B cell (primary cell): ENCODE measurements around the gene FLRT1. TPM values are rescaled to one million over a fixed set of nuclear protein-coding genes. Genes with fewer than 3 reads are reported as not detected.

Source experiments
- ATAC-seq: fragments of 200-7000 bp; cut with Tn5 transposase; one replicate; pipeline ENCODE4 v1.10.0; 2021; ENCODE audit warnings: low read depth, mild to moderate bottlenecking, moderate number of reproducible peaks, moderate library complexity
- CTCF ChIA-PET: fragments of 350-600 bp; sonication (Branson Sonifier 250); formaldehyde crosslinking; loops from one replicate; lab custom pipeline; 2021; ENCODE audit warnings: antibody characterized with exemption, inconsistent platforms; lab: Charles Lee
- POLR2A ChIA-PET: fragments of 350-600 bp; sonication (Branson Sonifier 250); formaldehyde crosslinking; loops from one replicate; lab custom pipeline; 2021; ENCODE audit warnings: antibody characterized with exemption; lab: Charles Lee
- DNase-seq: peaks from one replicate; pipeline ENCODE4 v3.0.0; 2013
- H2AFZ ChIP-seq: 2 replicates; pipeline ENCODE4 v1.6.1; 2012; ENCODE audit warnings: mild to moderate bottlenecking, low read depth, low read length; ENCODE audit not compliant: insufficient read depth, poor library complexity, severe bottlenecking
- H3K27ac ChIP-seq, 2 donors: 1 replicate in 1 of 2; 2 replicates in 1 of 2; pipeline ENCODE4 v1.5.1; 2012 to 2013; ENCODE audit warnings: low read length in 2 of 2, mild to moderate bottlenecking in 2 of 2, moderate library complexity in 1 of 2
- H3K27me3 ChIP-seq, 4 experiments: fragments of 200-600 bp in 1 of 4; sonication (generic) in 1 of 4; replicated peaks in 1 of 4; 1 replicate in 2 of 4; 2 replicates in 2 of 4; pipeline versions ENCODE4 v1.6.1 to v1.7.0; 2013 to 2016; ENCODE audit warnings: low read length in 3 of 4, mild to moderate bottlenecking in 2 of 4, mixed read lengths in 1 of 4, moderate library complexity in 1 of 4; ENCODE audit not compliant: insufficient read depth in 4 of 4, control insufficient read depth in 3 of 4; ENCODE audit errors: control extremely low read depth in 1 of 4
- H3K36me3 ChIP-seq, 2 experiments: replicated peaks in 1 of 2; 1 replicate in 1 of 2; 2 replicates in 1 of 2; pipeline versions ENCODE4 v1.6.1 to v1.7.1; 2013; ENCODE audit warnings: low read length in 1 of 2; ENCODE audit not compliant: insufficient read depth in 2 of 2, control insufficient read depth in 1 of 2; ENCODE audit errors: control extremely low read depth in 1 of 2, extremely low read depth in 1 of 2
- H3K4me1 ChIP-seq, 2 donors: fragments of 200-600 bp in 1 of 2; sonication (generic) in 1 of 2; 1 replicate in 1 of 2; 2 replicates in 1 of 2; pipeline versions ENCODE4 v1.5.1 to v1.6.1; 2013 to 2017; ENCODE audit warnings: low read length in 2 of 2; ENCODE audit not compliant: control insufficient read depth in 2 of 2, insufficient read depth in 2 of 2
- H3K4me2 ChIP-seq: replicated peaks from 2 replicates; pipeline ENCODE3; 2012; ENCODE audit warnings: mild to moderate bottlenecking, low read depth, low read length; ENCODE audit not compliant: poor library complexity, severe bottlenecking
- H3K4me3 ChIP-seq, 5 experiments: fragments of 200-600 bp in 1 of 5; sonication (generic) in 1 of 5; 1 replicate in 3 of 5; 2 replicates in 2 of 5; pipeline versions ENCODE4 v1.5.1 to v1.7.0; 2011 to 2016; ENCODE audit warnings: low read length in 4 of 5, mild to moderate bottlenecking in 4 of 5, low read depth in 2 of 5, control low read depth in 1 of 5, moderate library complexity in 1 of 5; ENCODE audit not compliant: insufficient read depth in 1 of 5; ENCODE audit errors: control extremely low read depth in 1 of 5, extremely low read depth in 1 of 5
- H3K79me2 ChIP-seq: fragments of 200-600 bp; sonication (generic); one replicate; pipeline ENCODE4 v1.6.0; 2016; ENCODE audit warnings: low read length; ENCODE audit not compliant: control insufficient read depth, insufficient read depth
- H3K9ac ChIP-seq: fragments of 200-600 bp; sonication (generic); 2 replicates; pipeline ENCODE4 v1.6.1; 2017; ENCODE audit warnings: mild to moderate bottlenecking, low read length, moderate library complexity
- H3K9me3 ChIP-seq, 3 donors: one replicate each; pipeline versions ENCODE4 v1.6.1 to v1.7.1; 2013; ENCODE audit warnings: low read length in 2 of 3; ENCODE audit not compliant: control insufficient read depth in 2 of 3, insufficient read depth in 1 of 3; ENCODE audit errors: control extremely low read depth in 1 of 3
- H4K20me1 ChIP-seq: 2 replicates; pipeline ENCODE4 v1.6.0; 2012; ENCODE audit warnings: mild to moderate bottlenecking, low read length; ENCODE audit not compliant: insufficient read depth, control insufficient read depth, poor library complexity, severe bottlenecking
- H3K27ac Mint-ChIP-seq: one replicate; pipeline ENCODE4 v1.8.0; 2021; ENCODE audit warnings: mixed read lengths
- H3K27me3 Mint-ChIP-seq: one replicate; pipeline ENCODE4 v1.8.0; 2021; ENCODE audit warnings: mixed read lengths
- H3K4me1 Mint-ChIP-seq: one replicate; pipeline ENCODE4 v1.8.0; 2021; ENCODE audit warnings: mixed read lengths
- H3K4me3 Mint-ChIP-seq: one replicate; pipeline ENCODE4 v1.8.0; 2021; ENCODE audit warnings: mixed read lengths
- H3K9me3 Mint-ChIP-seq: one replicate; pipeline ENCODE4 v1.8.0; 2022; ENCODE audit warnings: mixed read lengths; ENCODE audit not compliant: insufficient read depth
- CTCF ChIP-seq: fragments of 200-600 bp; IDR thresholded peaks from one replicate; pipeline ENCODE4 v1.8.0; 2022; ENCODE audit warnings: antibody characterized with exemption, mild to moderate bottlenecking
- EZH2 ChIP-seq: IDR thresholded peaks from 2 replicates; pipeline ENCODE4 v1.6.1; 2012; ENCODE audit warnings: borderline replicate concordance, low read depth, mild to moderate bottlenecking, moderate library complexity, low read length; ENCODE audit not compliant: insufficient read depth, poor library complexity, severe bottlenecking
- WGBS: methylation state at CpG from one replicate; pipeline ENCODE4 v1.1.5; 2013; ENCODE audit warnings: missing lambda C conversion rate; ENCODE audit not compliant: insufficient coverage; 5-methylcytosine and 5-hydroxymethylcytosine counted together
- intact Hi-C: fragments of 100-400 bp; cut with micrococcal nuclease; formaldehyde crosslinking; loops from one replicate; pipeline ENCODE4 v1.10.0; 2022
- polyA plus RNA-seq: library from polyadenylated mRNA; depleted of rRNA; stranded (reverse); fragments of >200 nt; gene quantifications from 2 replicates; pipeline ENCODE4 v1.2.3, GENCODE V29; 2012
- total RNA-seq, 2 donors: library from RNA; stranded (reverse); fragments of 120-200 nt in 1 of 2; gene quantifications; 1 replicate in 1 of 2; 2 replicates in 1 of 2; pipeline versions ENCODE4 v1.2.3 to v1.2.4, GENCODE V29; 2013 to 2022

Gene FLRT1
- total and polyA plus RNA-seq, 2 donors (not counting 1 experiment from before 2014, with no cell fraction given): not detected

GRCh38 chr11:64056861-64057260, 21.1 kb downstream of the FLRT1 start:
- TF ChIP-seq EZH2: no peak
- TF ChIP-seq CTCF: no peak
- peaks cover 8% of the 10 kb centered on the region for H3K4me1 Mint-ChIP-seq
- H3K9ac ChIP-seq: no peak overlapping the region
- peaks cover 8% of the 10 kb centered on the region for H3K27me3 Mint-ChIP-seq
- no peak overlapping the region for H3K27ac Mint-ChIP-seq
- no peak overlapping the region for H3K4me3 ChIP-seq
- DNase-seq: no peak
- H3K79me2 ChIP-seq: no peaks in the 10 kb centered on the region
- H3K4me3 Mint-ChIP-seq: no peak overlapping the region
- no peak for ATAC-seq
- H3K9me3 Mint-ChIP-seq: no peaks in the 10 kb centered on the region
- ChIA-PET POLR2A (no interaction called here), CTCF (no interaction called here)
- peaks cover 0 to 21% (median 6%) of the 10 kb centered on the region in 4 experiments for H3K27me3 ChIP-seq
- peaks cover 13 to 14% of the 10 kb centered on the region in 2 donors for H3K4me1 ChIP-seq
- 93% methylated on average over 13 of the region's 13 CpGs for WGBS
- H3K36me3 ChIP-seq: no peaks in the 10 kb centered on the region
- H3K27ac ChIP-seq: no peak overlapping the region
- H3K4me2 ChIP-seq: no peak overlapping the region
- H2AFZ ChIP-seq: no peak overlapping the region
- peaks cover 0 to 4% (median 0%) of the 10 kb centered on the region in 3 donors for H3K9me3 ChIP-seq
- intact Hi-C loops: no loop called here
- no peaks in the 10 kb centered on the region for H4K20me1 ChIP-seq

- ChIA-PET POLR2A (no interaction called here), CTCF (no interaction called here)
- DNase-seq (no peak), ATAC-seq (no peak)
- Histone ChIP-seq H3K36me3 (no peaks in the 10 kb centered on the region), H3K4me3 (no peak overlapping the region), H3K27ac (no peak overlapping the region), H3K4me2 (no peak overlapping the region), H3K27me3 (peaks cover 0 to 28% (median 11%) of the 10 kb centered on the region in 4 experiments), H3K4me1 (peaks cover 13 to 14% of the 10 kb centered on the region in 2 donors), H3K79me2 (no peaks in the 10 kb centered on the region), H2AFZ (no peak overlapping the region), H3K9me3 (peaks cover 0 to 4% (median 0%) of the 10 kb centered on the region in 3 donors), H3K9ac (no peak overlapping the region), H4K20me1 (no peaks in the 10 kb centered on the region)
- peaks cover 13% of the 10 kb centered on the region for H3K27me3 Mint-ChIP-seq
- 97% methylated on average over 9 of the region's 10 CpGs for WGBS
- H3K27ac Mint-ChIP-seq: no peak overlapping the region
- intact Hi-C loops: no loop called here
- H3K4me3 Mint-ChIP-seq: no peak overlapping the region
- TF ChIP-seq EZH2: no peak
- no peak for TF ChIP-seq CTCF
- peaks cover 11% of the 10 kb centered on the region for H3K4me1 Mint-ChIP-seq
- H3K9me3 Mint-ChIP-seq: no peaks in the 10 kb centered on the region
These were observed 22.2 kb downstream of the FLRT1 start for GRCh38 chr11:64057890-64058289.
